Loucy (cell line): ENCODE data around the gene DBNDD1.

Experiments used
- H2AFZ ChIP-seq: fragments of 200-600 bp; sonication (generic); 2 replicates; pipeline ENCODE4 v1.6.0; 2016; ENCODE audit warnings: antibody characterized with exemption, mild to moderate bottlenecking, low read length, moderate library complexity
- H3F3A ChIP-seq: fragments of 200-600 bp; 2 replicates; pipeline ENCODE4 v1.6.0; 2016; ENCODE audit warnings: antibody characterized with exemption, low read depth, mild to moderate bottlenecking
- H3K27me3 ChIP-seq: fragments of 200-600 bp; sonication (generic); 2 replicates; pipeline ENCODE4 v1.6.1; 2014; ENCODE audit warnings: low read length, mild to moderate bottlenecking; ENCODE audit not compliant: insufficient read depth, poor library complexity, severe bottlenecking
- H3K36me3 ChIP-seq: fragments of 200-600 bp; sonication (generic); 2 replicates; pipeline ENCODE4 v1.6.1; 2016; ENCODE audit warnings: low read length; ENCODE audit not compliant: insufficient read depth
- H3K4me1 ChIP-seq: fragments of 200-600 bp; sonication (generic); 2 replicates; pipeline ENCODE4 v1.5.1; 2014; ENCODE audit warnings: low read length, mild to moderate bottlenecking; ENCODE audit not compliant: insufficient read depth, poor library complexity, severe bottlenecking
- H3K4me2 ChIP-seq: fragments of 200-600 bp; sonication (generic); 2 replicates; pipeline ENCODE4 v1.6.0; 2014; ENCODE audit warnings: antibody characterized with exemption, low read length, low read depth, mild to moderate bottlenecking; ENCODE audit not compliant: poor library complexity, severe bottlenecking
- H3K4me3 ChIP-seq: fragments of 200-600 bp; sonication (generic); 2 replicates; pipeline ENCODE4 v1.5.1; 2014; ENCODE audit warnings: low read length, mild to moderate bottlenecking, mixed read lengths; ENCODE audit not compliant: poor library complexity, severe bottlenecking
- H3K79me2 ChIP-seq: fragments of 200-600 bp; sonication (generic); 2 replicates; pipeline ENCODE4 v1.6.1; 2014; ENCODE audit warnings: low read length; ENCODE audit not compliant: insufficient read depth
- H3K9ac ChIP-seq: fragments of 200-600 bp; sonication (generic); 2 replicates; pipeline ENCODE4 v1.6.0; 2014; ENCODE audit warnings: mild to moderate bottlenecking, low read depth, low read length, moderate library complexity; ENCODE audit not compliant: poor library complexity, severe bottlenecking
- H3K9me2 ChIP-seq: fragments of 200-600 bp; sonication (generic); replicated peaks from 2 replicates; pipeline ENCODE4 v1.6.1; 2016; ENCODE audit warnings: low read depth, low read length, mixed read lengths
- H3K9me3 ChIP-seq: fragments of 200-600 bp; sonication (generic); 2 replicates; pipeline ENCODE4 v1.6.1; 2014; ENCODE audit warnings: mild to moderate bottlenecking, antibody characterized with exemption, low read length, low read depth; ENCODE audit not compliant: insufficient read depth
- H4K20me1 ChIP-seq: fragments of 200-600 bp; sonication (generic); 2 replicates; pipeline ENCODE4 v1.6.0; 2014; ENCODE audit warnings: antibody characterized with exemption, low read length, mild to moderate bottlenecking; ENCODE audit not compliant: insufficient read depth, poor library complexity, severe bottlenecking
- CTCF ChIP-seq: fragments of 200-600 bp; sonication (generic); conservative IDR thresholded peaks from 2 replicates; pipeline ENCODE4 v1.5.1; 2014; ENCODE audit warnings: mild to moderate bottlenecking, antibody characterized with exemption, low read length
- EZH2phosphoT487 ChIP-seq: fragments of 200-600 bp; IDR thresholded peaks from 2 replicates; pipeline ENCODE4 v1.6.1; 2018; ENCODE audit warnings: antibody characterized with exemption, mild to moderate bottlenecking, moderate library complexity, borderline replicate concordance

The DBNDD1 gene

DNA sequence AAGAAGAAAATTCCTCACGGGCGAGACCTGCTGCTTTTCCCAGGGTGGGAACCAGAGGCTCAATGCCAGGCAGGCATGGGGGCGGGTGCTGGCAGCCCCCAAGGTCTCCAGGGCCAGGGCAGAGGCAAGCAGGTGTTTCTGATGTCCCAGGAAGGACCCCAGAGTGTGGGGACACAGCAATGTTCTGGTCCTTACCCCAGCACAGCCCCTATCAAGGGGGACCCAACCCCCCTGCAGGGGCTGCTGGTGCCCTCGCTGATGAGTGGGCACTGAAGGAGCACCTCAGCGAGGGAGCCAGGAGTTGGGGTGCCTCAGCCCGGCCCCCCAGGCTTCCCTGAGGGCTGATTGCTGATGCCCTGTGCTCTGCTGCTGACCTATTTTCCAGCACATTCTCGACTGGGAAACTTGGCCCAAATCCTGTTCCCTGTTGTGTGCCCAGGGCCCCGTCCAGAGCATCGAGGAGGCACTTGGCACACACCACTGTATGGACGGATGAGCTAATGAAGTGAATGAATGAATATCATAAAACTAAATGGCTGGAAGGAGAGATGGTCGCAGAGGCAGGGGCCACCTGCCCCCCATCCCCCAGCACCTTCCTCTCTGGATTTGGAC lies 2.8 kb downstream of the DBNDD1 start:
- no peak overlapping the region for H3K9ac ChIP-seq
- peaks cover 8% of the 10 kb centered on the region for H3K4me1 ChIP-seq
- H3K4me3 ChIP-seq: no peak overlapping the region
- H3K36me3 ChIP-seq: no peaks in the 10 kb centered on the region
- no peaks in the 10 kb centered on the region for H3F3A ChIP-seq
- no peaks in the 10 kb centered on the region for H3K9me3 ChIP-seq
- TF ChIP-seq EZH2phosphoT487: no peak
- no peak for TF ChIP-seq CTCF
- no peaks in the 10 kb centered on the region for H3K79me2 ChIP-seq
- H4K20me1 ChIP-seq: no peaks in the 10 kb centered on the region
- no peak overlapping the region for H2AFZ ChIP-seq
- H3K27me3 ChIP-seq: no peaks in the 10 kb centered on the region
- H3K4me2 ChIP-seq: no peak overlapping the region
- no peaks in the 10 kb centered on the region for H3K9me2 ChIP-seq

- TF ChIP-seq EZH2phosphoT487 (no peak), CTCF (no peak)
- Histone ChIP-seq H4K20me1 (no peaks in the 10 kb centered on the region), H3K4me2 (no peak overlapping the region), H3K79me2 (no peaks in the 10 kb centered on the region), H3K4me3 (no peak overlapping the region), H3K27me3 (no peaks in the 10 kb centered on the region), H3K36me3 (no peaks in the 10 kb centered on the region), H3F3A (no peaks in the 10 kb centered on the region), H3K9me3 (no peaks in the 10 kb centered on the region), H3K4me1 (peaks cover 6% of the 10 kb centered on the region), H2AFZ (no peak overlapping the region), H3K9ac (no peak overlapping the region), H3K9me2 (no peaks in the 10 kb centered on the region)
Observed at GRCh38 chr16:90015586-90016338, 3.5 kb downstream of the DBNDD1 start.

DNA sequence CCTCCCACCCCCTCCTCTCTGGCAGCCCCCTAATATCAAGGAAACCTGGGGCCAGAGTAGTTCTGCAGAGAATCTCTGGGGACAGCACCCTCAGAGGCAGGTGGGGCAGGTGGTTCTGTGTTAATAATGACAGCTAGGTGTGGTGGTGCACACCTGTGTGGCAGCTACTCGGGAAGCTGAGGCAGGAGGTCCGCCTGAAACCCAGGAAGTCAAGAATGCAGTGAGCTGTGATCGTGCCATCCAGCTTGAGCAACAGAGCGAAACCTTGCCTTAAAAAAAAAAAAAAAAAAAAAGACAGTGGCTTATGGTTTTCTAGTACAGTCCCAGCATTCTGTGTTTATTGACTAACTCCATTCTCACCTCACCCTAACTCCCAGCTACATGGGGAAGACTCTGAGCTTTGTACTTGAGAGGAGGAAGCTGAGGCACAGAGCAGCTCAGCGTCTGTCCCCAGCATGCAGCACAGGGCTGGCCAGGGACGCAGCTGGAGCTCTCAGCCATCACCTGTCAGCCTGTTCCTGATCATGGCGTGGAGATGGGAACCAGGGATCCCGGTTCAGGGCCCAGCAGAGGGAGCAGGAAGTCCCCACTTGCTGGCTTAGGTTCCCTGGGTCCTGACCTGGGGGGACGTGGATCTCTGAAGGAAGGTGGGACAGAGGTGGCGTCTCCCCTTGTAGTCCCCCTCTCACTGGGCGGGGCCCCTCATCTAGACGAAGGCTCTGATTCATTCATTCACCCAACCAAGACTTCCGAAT lies 6.1 kb downstream of the DBNDD1 start:
- Histone ChIP-seq H3K9ac (no peak overlapping the region), H2AFZ (no peak overlapping the region), H3K4me3 (no peak overlapping the region), H3K36me3 (no peaks in the 10 kb centered on the region), H3K27me3 (no peaks in the 10 kb centered on the region), H3K4me1 (peaks cover 20% of the 10 kb centered on the region), H3K9me3 (no peaks in the 10 kb centered on the region), H3K4me2 (no peak overlapping the region), H3K9me2 (no peaks in the 10 kb centered on the region), H3K79me2 (no peaks in the 10 kb centered on the region), H4K20me1 (no peaks in the 10 kb centered on the region), H3F3A (no peaks in the 10 kb centered on the region)
- TF ChIP-seq EZH2phosphoT487 (no peak), CTCF (no peak)
